H9 (cell line): ENCODE data around the gene BICDL2. TPM values are rescaled to one million over a fixed set of nuclear protein-coding genes. Genes with fewer than 3 reads are reported as not detected.

Source experiments
- DNase-seq: peaks from one replicate; pipeline ENCODE4 v3.0.0-alpha.2; 2017
- H2AFZ ChIP-seq: one replicate; pipeline ENCODE4 v1.6.1; 2013; ENCODE audit warnings: mild to moderate bottlenecking, low read length, control low read depth, moderate library complexity
- H2AK5ac ChIP-seq: 2 replicates; pipeline ENCODE4 v1.6.1; 2013; ENCODE audit warnings: low read length, control low read depth, mixed read lengths; ENCODE audit not compliant: insufficient read length
- H2BK120ac ChIP-seq: one replicate; pipeline ENCODE4 v1.6.1; 2013; ENCODE audit warnings: low read depth, mild to moderate bottlenecking, low read length, control low read depth, inconsistent platforms; ENCODE audit not compliant: poor library complexity, severe bottlenecking
- H2BK12ac ChIP-seq: 2 replicates; pipeline ENCODE4 v1.6.1; 2013; ENCODE audit warnings: low read length, control low read depth, mixed read lengths, low read depth; ENCODE audit not compliant: insufficient read length
- H2BK15ac ChIP-seq: 2 replicates; pipeline ENCODE4 v1.6.1; 2013; ENCODE audit warnings: low read depth, low read length, control low read depth
- H2BK20ac ChIP-seq: one replicate; pipeline ENCODE4 v1.6.1; 2013; ENCODE audit warnings: low read depth, mild to moderate bottlenecking, low read length, control low read depth, inconsistent platforms; ENCODE audit not compliant: poor library complexity, severe bottlenecking
- H2BK5ac ChIP-seq: 2 replicates; pipeline ENCODE4 v1.6.1; 2013; ENCODE audit warnings: low read length, control low read depth, mixed read lengths; ENCODE audit not compliant: insufficient read length
- H3K14ac ChIP-seq: 2 replicates; pipeline ENCODE4 v1.6.1; 2013; ENCODE audit warnings: low read length, control low read depth; ENCODE audit not compliant: insufficient read depth
- H3K18ac ChIP-seq: 2 replicates; pipeline ENCODE4 v1.6.1; 2013; ENCODE audit warnings: low read depth, mild to moderate bottlenecking, mixed read lengths, low read length, control low read depth; ENCODE audit not compliant: insufficient read length
- H3K23ac ChIP-seq: 2 replicates; pipeline ENCODE4 v1.6.1; 2013; ENCODE audit warnings: low read length, control low read depth, mixed read lengths, low read depth; ENCODE audit not compliant: insufficient read length
- H3K23me2 ChIP-seq: 2 replicates; pipeline ENCODE4 v1.6.1; 2013; ENCODE audit warnings: low read depth, mild to moderate bottlenecking, mixed read lengths, low read length, control low read depth; ENCODE audit not compliant: insufficient read length, poor library complexity, severe bottlenecking
- H3K27ac ChIP-seq: 2 replicates; pipeline ENCODE4 v1.5.1; 2013; ENCODE audit warnings: low read length, control low read depth, mixed read lengths, low read depth; ENCODE audit not compliant: insufficient read length
- H3K27me3 ChIP-seq: 2 replicates; pipeline ENCODE4 v1.6.1; 2013; ENCODE audit warnings: low read length, control low read depth, inconsistent platforms; ENCODE audit not compliant: insufficient read depth
- H3K4ac ChIP-seq: 2 replicates; pipeline ENCODE4 v1.6.1; 2013; ENCODE audit warnings: low read depth, mild to moderate bottlenecking, control low read depth, inconsistent platforms, low read length, moderate library complexity
- H3K4me1 ChIP-seq: 2 replicates; pipeline ENCODE4 v1.6.1; 2013; ENCODE audit warnings: low read length, control low read depth, inconsistent platforms; ENCODE audit not compliant: insufficient read depth
- H3K4me2 ChIP-seq: 2 replicates; pipeline ENCODE4 v1.6.1; 2013; ENCODE audit warnings: low read length, control low read depth, mixed read lengths; ENCODE audit not compliant: insufficient read length, insufficient read depth
- H3K56ac ChIP-seq: 2 replicates; pipeline ENCODE4 v1.6.1; 2013; ENCODE audit warnings: low read depth, mild to moderate bottlenecking, mixed read lengths, low read length, control low read depth; ENCODE audit not compliant: insufficient read length
- H3K79me1 ChIP-seq: 2 replicates; pipeline ENCODE4 v1.6.1; 2013; ENCODE audit warnings: low read depth, mild to moderate bottlenecking, moderate library complexity, low read length, control low read depth, inconsistent platforms; ENCODE audit not compliant: insufficient read depth, poor library complexity, severe bottlenecking
- H3K79me2 ChIP-seq: 2 replicates; pipeline ENCODE4 v1.6.1; 2013; ENCODE audit warnings: low read length, control low read depth, inconsistent platforms; ENCODE audit not compliant: insufficient read depth
- H3K9ac ChIP-seq: 2 replicates; pipeline ENCODE4 v1.6.1; 2013; ENCODE audit warnings: low read length, control low read depth, mixed read lengths; ENCODE audit not compliant: insufficient read length; ENCODE audit errors: extremely low read depth
- H3K9me3 ChIP-seq: one replicate; pipeline ENCODE4 v1.6.1; 2013; ENCODE audit warnings: low read depth, low read length, inconsistent platforms; ENCODE audit not compliant: control insufficient read depth
- H3T11ph ChIP-seq: one replicate; pipeline ENCODE4 v1.6.1; 2013; ENCODE audit warnings: mild to moderate bottlenecking, low read length, control low read depth, inconsistent platforms
- H4K20me1 ChIP-seq: one replicate; pipeline ENCODE4 v1.6.1; 2013; ENCODE audit not compliant: control insufficient read depth, insufficient read length, insufficient read depth
- H4K5ac ChIP-seq: 2 replicates; pipeline ENCODE4 v1.6.1; 2013; ENCODE audit warnings: low read depth, mild to moderate bottlenecking, mixed read lengths, low read length, control low read depth; ENCODE audit not compliant: insufficient read length
- H4K8ac ChIP-seq: replicated peaks from 2 replicates; pipeline ENCODE4 v1.6.1; 2013; ENCODE audit warnings: low read length, control low read depth, mixed read lengths, low read depth; ENCODE audit not compliant: insufficient read length
- H4K91ac ChIP-seq: 2 replicates; pipeline ENCODE4 v1.6.1; 2013; ENCODE audit warnings: low read depth, mild to moderate bottlenecking, moderate library complexity, mixed read lengths, low read length, control low read depth; ENCODE audit not compliant: insufficient read length
- H3K27ac Mint-ChIP-seq, 3 experiments: 2 replicates in 2 of 3; 3 replicates in 1 of 3; pipeline ENCODE4 v1.8.0; 2020 to 2021; ENCODE audit warnings: mixed read lengths in 3 of 3, mild to moderate bottlenecking in 1 of 3, moderate library complexity in 1 of 3
- H3K27me3 Mint-ChIP-seq: 2 replicates; pipeline ENCODE4 v1.8.0; 2021; ENCODE audit warnings: low read depth, mild to moderate bottlenecking, moderate library complexity, mixed read lengths
- H3K36me3 Mint-ChIP-seq, 3 experiments: 2 replicates in 2 of 3; 3 replicates in 1 of 3; pipeline ENCODE4 v1.8.0; 2020 to 2021; ENCODE audit warnings: low read depth in 3 of 3, mixed read lengths in 3 of 3; ENCODE audit not compliant: insufficient read depth in 1 of 3
- H3K4me1 Mint-ChIP-seq, 2 experiments: 2 replicates each; pipeline ENCODE4 v1.8.0; 2020; ENCODE audit warnings: mixed read lengths in 2 of 2
- H3K4me3 Mint-ChIP-seq, 2 experiments: 2 replicates in 1 of 2; 3 replicates in 1 of 2; pipeline ENCODE4 v1.8.0; 2020 to 2021; ENCODE audit warnings: mild to moderate bottlenecking in 2 of 2, mixed read lengths in 2 of 2, moderate library complexity in 1 of 2
- H3K9me3 Mint-ChIP-seq, 2 experiments: 2 replicates in 1 of 2; 3 replicates in 1 of 2; pipeline ENCODE4 v1.8.0; 2020; ENCODE audit warnings: mild to moderate bottlenecking in 2 of 2, mixed read lengths in 2 of 2, moderate library complexity in 1 of 2
- CTCF ChIP-seq: fragments of 200-600 bp; sonication (generic); conservative IDR thresholded peaks from 3 replicates; pipeline ENCODE4 v1.8.0; 2021; ENCODE audit warnings: antibody characterized with exemption, mild to moderate bottlenecking
- WGBS: extraction: QIAGEN DNeasy Blood & Tissue Kit; methylation state at CpG from one replicate; pipeline ENCODE4 v1.1.7; 2013; ENCODE audit warnings: missing lambda C conversion rate, low lambda C conversion rate, mixed read lengths; ENCODE audit not compliant: insufficient read length; ENCODE audit errors: extremely low coverage; 5-methylcytosine and 5-hydroxymethylcytosine counted together
- total RNA-seq: library from RNA; stranded (reverse); gene quantifications from 2 replicates; pipeline ENCODE4 v1.2.1, GENCODE V29; 2021

BICDL2 gene
- total RNA-seq, 1 experiment from 2014 or later: 13.5 TPM

GRCh38 chr16:3007059-3007956 is 29.4 kb downstream of the BICDL2 start:
- Histone ChIP-seq H2BK5ac (peak overlapping the region; percentile 11), H4K8ac (no peak overlapping the region), H3K79me2 (no peaks in the 10 kb centered on the region), H4K91ac (peak overlapping the region; percentile 23), H4K5ac (peak overlapping the region; percentile 4), H3K4me1 (peaks cover 11% of the 10 kb centered on the region; the same call in 1 of the 2 replicates), H4K20me1 (no peaks in the 10 kb centered on the region), H2AFZ (no peak overlapping the region), H3K4me2 (peak overlapping the region; percentile 53), H2BK120ac (no peak overlapping the region), H3K79me1 (no peaks in the 10 kb centered on the region), H3K23me2 (peaks cover 13% of the 10 kb centered on the region), H3K27me3 (no peaks in the 10 kb centered on the region), H3K56ac (no peak overlapping the region), H3K9me3 (no peaks in the 10 kb centered on the region), H2BK15ac (no peak overlapping the region), H3K18ac (peak overlapping the region; percentile 92), H3K14ac (peak overlapping the region; percentile 81), H3K23ac (no peak overlapping the region), H3K4ac (no peak overlapping the region; the same call in 1 of the 2 replicates), H3K9ac (peak overlapping the region; percentile 9), H3T11ph (no peak overlapping the region), H2AK5ac (no peak overlapping the region), H2BK20ac (no peak overlapping the region), H3K27ac (peak overlapping the region; percentile 88), H2BK12ac (peak overlapping the region; percentile 52)
- H3K4me3 Mint-ChIP-seq: peak overlapping the region; percentile 66 to 79
- H3K27ac Mint-ChIP-seq: peak overlapping the region; percentile 99 to 100 (median 100)
- no peaks in the 10 kb centered on the region for H3K9me3 Mint-ChIP-seq
- peak; percentile 75 for DNase-seq
- no peak; the same call in 2 of the 3 replicates for TF ChIP-seq CTCF
- peaks cover 36 to 62% of the 10 kb centered on the region in 2 experiments for H3K4me1 Mint-ChIP-seq
- WGBS: no CpG with 5 or more reads among the region's 13 CpGs
- H3K36me3 Mint-ChIP-seq: peaks cover 0 to 6% (median 3%) of the 10 kb centered on the region in 3 experiments; a peak in 2 of 7 replicates
- peaks cover under 1% of the 10 kb centered on the region; the same call in 1 of the 2 replicates for H3K27me3 Mint-ChIP-seq
